ENCODE data around the gene ADCY10. TPM values are rescaled to one million over a fixed set of nuclear protein-coding genes. Genes with fewer than 3 reads are reported as not detected.
A peak's percentile ranks its signal among the peaks of the same experiment; 100 is the strongest.

ADCY10 gene
- total and polyA plus RNA-seq, 9 of the 15 experiments (the other 6 are each of a cell fraction or from before 2014, with no cell fraction given) = 0.08 to 0.86 (median 0.22) TPM

DNA sequence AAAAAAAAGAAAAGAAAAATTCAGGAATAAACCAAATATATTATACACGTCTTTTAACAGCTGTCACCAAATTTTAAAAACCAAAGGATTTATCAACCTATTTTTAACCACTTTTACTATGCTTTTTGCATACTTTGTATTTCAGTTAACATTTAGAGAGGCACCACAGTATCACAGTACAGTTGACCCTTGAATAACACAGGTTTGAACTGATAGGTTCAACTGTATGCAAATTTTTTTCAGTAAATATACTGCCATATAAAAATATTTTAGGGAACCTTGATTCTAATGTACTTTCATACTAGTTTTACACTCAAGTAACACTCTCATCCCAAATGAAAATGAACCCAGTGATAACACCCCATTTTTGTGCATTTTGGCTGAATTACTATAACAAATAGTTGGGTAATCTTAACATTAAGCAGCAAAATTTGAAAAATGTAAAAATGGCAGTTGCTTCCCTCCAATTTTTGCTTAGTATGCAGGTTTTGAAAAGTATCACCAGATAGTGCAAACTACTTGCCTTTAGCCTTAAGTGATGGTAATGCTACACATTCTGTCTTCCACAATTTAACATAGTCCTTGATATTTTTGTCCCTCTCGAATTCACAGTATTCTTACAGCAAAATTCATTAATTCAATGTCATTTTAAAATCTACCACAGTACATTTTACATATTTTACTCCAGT lies 10.8 kb upstream of the ADCY10 start (continued):
- TF ChIP-seq, protein P1, sequence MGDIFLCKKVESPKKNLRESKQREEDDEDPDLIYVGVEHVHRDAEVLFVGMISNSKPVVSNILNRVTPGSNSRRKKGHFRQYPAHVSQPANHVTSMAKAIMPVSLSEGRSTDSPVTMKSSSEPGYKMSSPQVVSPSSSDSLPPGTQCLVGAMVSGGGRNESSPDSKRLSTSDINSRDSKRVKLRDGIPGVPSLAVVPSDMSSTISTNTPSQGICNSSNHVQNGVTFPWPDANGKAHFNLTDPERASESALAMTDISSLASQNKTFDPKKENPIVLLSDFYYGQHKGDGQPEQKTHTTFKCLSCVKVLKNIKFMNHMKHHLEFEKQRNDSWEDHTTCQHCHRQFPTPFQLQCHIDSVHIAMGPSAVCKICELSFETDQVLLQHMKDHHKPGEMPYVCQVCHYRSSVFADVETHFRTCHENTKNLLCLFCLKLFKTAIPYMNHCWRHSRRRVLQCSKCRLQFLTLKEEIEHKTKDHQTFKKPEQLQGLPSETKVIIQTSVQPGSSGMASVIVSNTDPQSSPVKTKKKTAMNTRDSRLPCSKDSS (IDR thresholded peaks at IDR 0.05; ENCODE audit: low read depth, partially characterized antibody) = no peak
- TF ChIP-seq POLR2A (conservative IDR thresholded peaks at IDR 0.05) (no peak), GTF2E2 (tag; IDR thresholded peaks at IDR 0.05) (no peak), SIX5 (IDR thresholded peaks at IDR 0.05; ENCODE audit: borderline replicate concordance in 1 of 2, insufficient read depth in 1 of 2, low read depth in 1 of 2, low read length in 2 of 2) (no peak), MAFF (IDR thresholded peaks at IDR 0.05; ENCODE audit: low read length) (peak; percentile 94), CBFA2T3 (IDR thresholded peaks at IDR 0.05) (no peak), ZNF79 (CRISPR knock-in tag; IDR thresholded peaks at IDR 0.05; ENCODE audit: low read depth) (no peak), CBX1 (IDR thresholded peaks at IDR 0.05; ENCODE audit: low read depth) (no peak), SMAD1 (IDR thresholded peaks at IDR 0.05; ENCODE audit: low read depth, low read length, partially characterized antibody) (no peak), KAT7 (CRISPR knock-in tag; IDR thresholded peaks at IDR 0.05; ENCODE audit: borderline replicate concordance) (0 out of 2 replicates have a peak, but pooled peaks have one; percentile 30), TAF9B (IDR thresholded peaks at IDR 0.05; ENCODE audit: partially characterized antibody) (no peak), DPF2 (IDR thresholded peaks at IDR 0.05) (0 out of 2 replicates have a peak, but pooled peaks have one; percentile 8), MTA3 (IDR thresholded peaks at IDR 0.05; ENCODE audit: borderline replicate concordance) (no peak), MAFK (IDR thresholded peaks at IDR 0.05; ENCODE audit: low read length) (peak; percentile 95), MAFG (tag; conservative IDR thresholded peaks at IDR 0.05) (peak; percentile 95), SMARCA4 (IDR thresholded peaks at IDR 0.05) (0 out of 2 replicates have a peak, but pooled peaks have one; percentile 7)
- TF ChIP-seq, protein P2, sequence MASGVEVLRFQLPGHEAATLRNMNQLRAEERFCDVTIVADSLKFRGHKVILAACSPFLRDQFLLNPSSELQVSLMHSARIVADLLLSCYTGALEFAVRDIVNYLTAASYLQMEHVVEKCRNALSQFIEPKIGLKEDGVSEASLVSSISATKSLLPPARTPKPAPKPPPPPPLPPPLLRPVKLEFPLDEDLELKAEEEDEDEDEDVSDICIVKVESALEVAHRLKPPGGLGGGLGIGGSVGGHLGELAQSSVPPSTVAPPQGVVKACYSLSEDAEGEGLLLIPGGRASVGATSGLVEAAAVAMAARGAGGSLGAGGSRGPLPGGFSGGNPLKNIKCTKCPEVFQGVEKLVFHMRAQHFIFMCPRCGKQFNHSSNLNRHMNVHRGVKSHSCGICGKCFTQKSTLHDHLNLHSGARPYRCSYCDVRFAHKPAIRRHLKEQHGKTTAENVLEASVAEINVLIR (CRISPR knock-in tag; IDR thresholded peaks at IDR 0.05) = 0 out of 2 replicates have a peak, but pooled peaks have one; percentile 5
- TF ChIP-seq, protein P3, sequence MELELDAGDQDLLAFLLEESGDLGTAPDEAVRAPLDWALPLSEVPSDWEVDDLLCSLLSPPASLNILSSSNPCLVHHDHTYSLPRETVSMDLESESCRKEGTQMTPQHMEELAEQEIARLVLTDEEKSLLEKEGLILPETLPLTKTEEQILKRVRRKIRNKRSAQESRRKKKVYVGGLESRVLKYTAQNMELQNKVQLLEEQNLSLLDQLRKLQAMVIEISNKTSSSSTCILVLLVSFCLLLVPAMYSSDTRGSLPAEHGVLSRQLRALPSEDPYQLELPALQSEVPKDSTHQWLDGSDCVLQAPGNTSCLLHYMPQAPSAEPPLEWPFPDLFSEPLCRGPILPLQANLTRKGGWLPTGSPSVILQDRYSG (tag; conservative IDR thresholded peaks at IDR 0.05; ENCODE audit: low read depth) = no peak
- TF ChIP-seq, protein P4, sequence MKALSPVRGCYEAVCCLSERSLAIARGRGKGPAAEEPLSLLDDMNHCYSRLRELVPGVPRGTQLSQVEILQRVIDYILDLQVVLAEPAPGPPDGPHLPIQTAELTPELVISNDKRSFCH (CRISPR knock-in tag; IDR thresholded peaks at IDR 0.05) = no peak
- TF ChIP-seq, protein P4 (tag; IDR thresholded peaks at IDR 0.05) = no peak
- TF ChIP-seq, protein P5, sequence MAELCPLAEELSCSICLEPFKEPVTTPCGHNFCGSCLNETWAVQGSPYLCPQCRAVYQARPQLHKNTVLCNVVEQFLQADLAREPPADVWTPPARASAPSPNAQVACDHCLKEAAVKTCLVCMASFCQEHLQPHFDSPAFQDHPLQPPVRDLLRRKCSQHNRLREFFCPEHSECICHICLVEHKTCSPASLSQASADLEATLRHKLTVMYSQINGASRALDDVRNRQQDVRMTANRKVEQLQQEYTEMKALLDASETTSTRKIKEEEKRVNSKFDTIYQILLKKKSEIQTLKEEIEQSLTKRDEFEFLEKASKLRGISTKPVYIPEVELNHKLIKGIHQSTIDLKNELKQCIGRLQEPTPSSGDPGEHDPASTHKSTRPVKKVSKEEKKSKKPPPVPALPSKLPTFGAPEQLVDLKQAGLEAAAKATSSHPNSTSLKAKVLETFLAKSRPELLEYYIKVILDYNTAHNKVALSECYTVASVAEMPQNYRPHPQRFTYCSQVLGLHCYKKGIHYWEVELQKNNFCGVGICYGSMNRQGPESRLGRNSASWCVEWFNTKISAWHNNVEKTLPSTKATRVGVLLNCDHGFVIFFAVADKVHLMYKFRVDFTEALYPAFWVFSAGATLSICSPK (IDR thresholded peaks at IDR 0.05; ENCODE audit: borderline replicate concordance) = no peak
- TF ChIP-seq, protein P6, sequence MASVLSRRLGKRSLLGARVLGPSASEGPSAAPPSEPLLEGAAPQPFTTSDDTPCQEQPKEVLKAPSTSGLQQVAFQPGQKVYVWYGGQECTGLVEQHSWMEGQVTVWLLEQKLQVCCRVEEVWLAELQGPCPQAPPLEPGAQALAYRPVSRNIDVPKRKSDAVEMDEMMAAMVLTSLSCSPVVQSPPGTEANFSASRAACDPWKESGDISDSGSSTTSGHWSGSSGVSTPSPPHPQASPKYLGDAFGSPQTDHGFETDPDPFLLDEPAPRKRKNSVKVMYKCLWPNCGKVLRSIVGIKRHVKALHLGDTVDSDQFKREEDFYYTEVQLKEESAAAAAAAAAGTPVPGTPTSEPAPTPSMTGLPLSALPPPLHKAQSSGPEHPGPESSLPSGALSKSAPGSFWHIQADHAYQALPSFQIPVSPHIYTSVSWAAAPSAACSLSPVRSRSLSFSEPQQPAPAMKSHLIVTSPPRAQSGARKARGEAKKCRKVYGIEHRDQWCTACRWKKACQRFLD (CRISPR knock-in tag; IDR thresholded peaks at IDR 0.05) = no peak
